H1 (cell line): ENCODE data around the gene CACNA1D. TPM values are rescaled to one million over a fixed set of nuclear protein-coding genes. Genes with fewer than 3 reads are reported as not detected.

Source experiments
- CTCF ChIA-PET: fragments of 300-600 bp; sonication (Branson Sonifier 250); formaldehyde crosslinking; loops from one replicate; lab custom pipeline; 2021; ENCODE audit not compliant: partially characterized antibody; lab: Charles Lee
- POLR2A ChIA-PET: fragments of 300-600 bp; sonication (Branson Sonifier 250); formaldehyde crosslinking; loops from one replicate; lab custom pipeline; 2021; ENCODE audit warnings: inconsistent platforms; ENCODE audit not compliant: partially characterized antibody; lab: Charles Lee
- DNase-seq, 2 experiments: peaks; one replicate each; pipeline versions ENCODE4 v3.0.0 to v3.0.0-alpha.2; 2010 to 2022; ENCODE audit warnings: low spot score in 2 of 2, low read depth in 1 of 2, mixed read lengths in 1 of 2
- FAIRE-seq: peaks from 2 replicates; lab custom pipeline; 2011; peaks lifted over from hg19 to GRCh38; lab: Jason Lieb, UNC
- H2AFZ ChIP-seq: 2 replicates; pipeline ENCODE4 v1.8.1; 2012; ENCODE audit warnings: low read length, inconsistent platforms
- H2AK5ac ChIP-seq: 2 replicates; pipeline ENCODE4 v1.6.1; 2013; ENCODE audit warnings: low read depth, low read length
- H2BK120ac ChIP-seq: replicated peaks from 2 replicates; pipeline ENCODE3; 2013; ENCODE audit warnings: low read depth, low read length, inconsistent platforms
- H2BK12ac ChIP-seq: 2 replicates; pipeline ENCODE4 v1.6.1; 2013; ENCODE audit warnings: low read depth, low read length
- H2BK15ac ChIP-seq: 2 replicates; pipeline ENCODE4 v1.6.1; 2013; ENCODE audit warnings: low read length
- H2BK20ac ChIP-seq: 2 replicates; pipeline ENCODE4 v1.6.1; 2013; ENCODE audit warnings: low read length
- H2BK5ac ChIP-seq: 2 replicates; pipeline ENCODE4 v1.6.1; 2013; ENCODE audit warnings: low read depth, low read length
- H3K14ac ChIP-seq: 2 replicates; pipeline ENCODE4 v1.6.1; 2013; ENCODE audit warnings: inconsistent platforms; ENCODE audit not compliant: insufficient read length
- H3K18ac ChIP-seq: 2 replicates; pipeline ENCODE4 v1.6.1; 2013; ENCODE audit warnings: low read length; ENCODE audit errors: extremely low read depth
- H3K23ac ChIP-seq: 2 replicates; pipeline ENCODE4 v1.6.1; 2013; ENCODE audit warnings: inconsistent platforms; ENCODE audit not compliant: insufficient read length
- H3K23me2 ChIP-seq: 2 replicates; pipeline ENCODE4 v1.6.1; 2013; ENCODE audit warnings: low read depth, low read length
- H3K27ac ChIP-seq: 2 replicates; pipeline ENCODE4 v1.6.1; 2011; ENCODE audit warnings: low read depth, low read length, inconsistent platforms
- H3K27me3 ChIP-seq, 4 experiments: replicated peaks in 1 of 4; 1 replicate in 1 of 4; 2 replicates in 3 of 4; pipeline versions ENCODE4 v1.6.1 to v1.8.1; 2011 to 2013; ENCODE audit warnings: low read length in 3 of 4, mild to moderate bottlenecking in 3 of 4, inconsistent platforms in 2 of 4, mixed read lengths in 2 of 4, moderate library complexity in 1 of 4; ENCODE audit not compliant: control insufficient read depth in 3 of 4, insufficient read depth in 3 of 4; ENCODE audit errors: extremely low read depth in 1 of 4
- H3K36me3 ChIP-seq, 4 experiments: 2 replicates each; pipeline versions ENCODE4 v1.6.1 to v1.8.1; 2011 to 2013; ENCODE audit warnings: mild to moderate bottlenecking in 4 of 4, low read length in 3 of 4, moderate library complexity in 2 of 4, control low read depth in 1 of 4, inconsistent platforms in 1 of 4; ENCODE audit not compliant: insufficient read depth in 4 of 4, control insufficient read depth in 2 of 4
- H3K4ac ChIP-seq: replicated peaks from 2 replicates; pipeline ENCODE3; 2013; ENCODE audit warnings: low read length, low read depth, mixed read lengths, inconsistent platforms; ENCODE audit not compliant: insufficient read length
- H3K4me1 ChIP-seq, 4 experiments: replicated peaks in 1 of 4; 1 replicate in 1 of 4; 2 replicates in 3 of 4; pipeline versions ENCODE4 v1.6.1 to v1.8.1; 2011 to 2013; ENCODE audit warnings: low read length in 3 of 4, inconsistent platforms in 2 of 4, mixed read lengths in 1 of 4; ENCODE audit not compliant: insufficient read depth in 4 of 4, control insufficient read depth in 3 of 4
- H3K4me2 ChIP-seq, 2 experiments: 2 replicates each; pipeline versions ENCODE4 v1.6.1 to v1.8.1; 2011 to 2013; ENCODE audit warnings: low read depth in 2 of 2, low read length in 2 of 2, control low read depth in 1 of 2, inconsistent platforms in 1 of 2, mild to moderate bottlenecking in 1 of 2; ENCODE audit not compliant: insufficient read depth in 1 of 2
- H3K4me3 ChIP-seq, 4 experiments: fragments of 200-600, 300-600 bp in 1 of 4; sonication (generic), shearing (Covaris generic), sonication (Bioruptor Twin) in 1 of 4; 2 replicates each; pipeline versions ENCODE4 v1.5.1 to v1.8.1; 2011 to 2016; ENCODE audit warnings: low read length in 4 of 4, low read depth in 3 of 4, control low read depth in 2 of 4, inconsistent platforms in 2 of 4, mild to moderate bottlenecking in 2 of 4, mixed read lengths in 1 of 4, moderate library complexity in 1 of 4; ENCODE audit not compliant: insufficient read depth in 2 of 4; ENCODE audit errors: extremely low read depth in 1 of 4
- H3K56ac ChIP-seq: replicated peaks from 2 replicates; pipeline ENCODE3; 2013; ENCODE audit warnings: low read depth, mild to moderate bottlenecking, mixed read lengths, low read length, inconsistent platforms; ENCODE audit not compliant: insufficient read length
- H3K79me1 ChIP-seq: 2 replicates; pipeline ENCODE4 v1.6.1; 2013; ENCODE audit warnings: low read depth, low read length, control low read depth
- H3K79me2 ChIP-seq, 2 experiments: 2 replicates each; pipeline versions ENCODE4 v1.6.1 to v1.8.1; 2012 to 2013; ENCODE audit warnings: low read length in 2 of 2, mild to moderate bottlenecking in 2 of 2, inconsistent platforms in 1 of 2; ENCODE audit not compliant: insufficient read depth in 2 of 2, control insufficient read depth in 1 of 2
- H3K9ac ChIP-seq, 4 experiments: replicated peaks in 1 of 4; 1 replicate in 1 of 4; 2 replicates in 3 of 4; pipeline versions ENCODE4 v1.6.1 to v1.8.1; 2011 to 2013; ENCODE audit warnings: low read depth in 3 of 4, low read length in 3 of 4, control low read depth in 2 of 4, mild to moderate bottlenecking in 2 of 4, moderate library complexity in 2 of 4, inconsistent platforms in 1 of 4; ENCODE audit errors: extremely low read depth in 1 of 4
- H3K9me3 ChIP-seq, 2 experiments: 2 replicates each; pipeline versions ENCODE4 v1.6.1 to v1.8.1; 2012 to 2013; ENCODE audit warnings: mild to moderate bottlenecking in 2 of 2, moderate library complexity in 2 of 2, control low read depth in 1 of 2, inconsistent platforms in 1 of 2, low read depth in 1 of 2, low read length in 1 of 2, mixed read lengths in 1 of 2; ENCODE audit not compliant: insufficient read depth in 2 of 2
- H4K20me1 ChIP-seq, 2 experiments: replicated peaks in 1 of 2; 2 replicates each; pipeline versions ENCODE3 to v1.8.1; 2011 to 2013; ENCODE audit warnings: inconsistent platforms in 2 of 2, low read length in 2 of 2, mild to moderate bottlenecking in 1 of 2; ENCODE audit not compliant: insufficient read depth in 2 of 2, control insufficient read depth in 1 of 2
- H4K5ac ChIP-seq: 2 replicates; pipeline ENCODE4 v1.6.1; 2013; ENCODE audit warnings: low read length, low read depth, mixed read lengths, inconsistent platforms; ENCODE audit not compliant: insufficient read length
- H4K8ac ChIP-seq: 2 replicates; pipeline ENCODE4 v1.8.0; 2013; ENCODE audit warnings: mild to moderate bottlenecking, moderate library complexity, low read length, inconsistent platforms; ENCODE audit not compliant: insufficient read depth; ENCODE audit errors: extremely low read depth
- H4K91ac ChIP-seq: replicated peaks from 2 replicates; pipeline ENCODE3; 2013; ENCODE audit warnings: low read length, mixed read lengths, inconsistent platforms; ENCODE audit not compliant: insufficient read length
- WGBS, 2 experiments: shearing (Covaris generic) in 1 of 2; methylation state at CpG; one replicate each; pipeline versions ENCODE4 v1.1.6 to v1.1.7; 2013 to 2015; ENCODE audit warnings: low lambda C conversion rate in 2 of 2, mixed read lengths in 2 of 2, inconsistent platforms in 1 of 2, low coverage in 1 of 2, missing lambda C conversion rate in 1 of 2; ENCODE audit not compliant: insufficient replicate concordance in 2 of 2, insufficient coverage in 1 of 2, insufficient read length in 1 of 2; ENCODE audit errors: extremely low coverage in 1 of 2, missing lambda C conversion rate in 1 of 2; 5-methylcytosine and 5-hydroxymethylcytosine counted together
- polyA plus RNA-seq, 7 experiments: library from polyadenylated mRNA; depleted of rRNA in 3 of 7; stranded (reverse) in 5 of 7; unstranded in 2 of 7; fragments of >200 nt in 5 of 7; fragments of 200-250 nt in 2 of 7; gene quantifications; 1 replicate in 5 of 7; 2 replicates in 1 of 7; 4 replicates in 1 of 7; pipeline versions ENCODE4 v1.2.1 to v1.2.3, GENCODE V29; 2011 to 2013; ENCODE audit warnings: missing spikeins in 2 of 7, mixed read lengths in 2 of 7
- total RNA-seq: library from RNA; stranded (reverse); fragmentation: NEBNext Ultra II Directional; extraction: Animal tissue kit (Norgen Biotek cat#: 25700); gene quantifications from 2 replicates; pipeline ENCODE4 v1.2.1, GENCODE V29; 2021
- TF ChIP-seq, protein P1 (sequence below): fragments of 300-600 bp; sonication (generic); IDR thresholded peaks from 2 replicates; pipeline ENCODE4 v1.7.1; 2012; ENCODE audit warnings: low read length, moderate library complexity, mild to moderate bottlenecking, inconsistent platforms; ENCODE audit not compliant: insufficient replicate concordance

The CACNA1D gene
- total and polyA plus RNA-seq, 2 of the 8 experiments (the other 6 are each of a cell fraction or from before 2014, with no cell fraction given): 2.0 to 2.9 TPM

- H3K9me3 ChIP-seq: no peaks in the 10 kb centered on the region
- H2AFZ ChIP-seq: no peak overlapping the region
- no peak for DNase-seq
- no peak overlapping the region for H2BK12ac ChIP-seq
- H3K56ac ChIP-seq: no peak overlapping the region
- no peak overlapping the region for H3K4me3 ChIP-seq
- no peak overlapping the region for H3K4ac ChIP-seq
- H3K4me1 ChIP-seq: no peaks in the 10 kb centered on the region; a peak in 2 of 7 replicates
- no peak overlapping the region for H4K5ac ChIP-seq
- no peak for FAIRE-seq
- H4K91ac ChIP-seq: no peak overlapping the region
- H2BK120ac ChIP-seq: no peak overlapping the region
- H2BK5ac ChIP-seq: no peak overlapping the region
- no peaks in the 10 kb centered on the region for H3K36me3 ChIP-seq
- H3K79me1 ChIP-seq: no peaks in the 10 kb centered on the region
- H2BK15ac ChIP-seq: no peak overlapping the region
- no peak overlapping the region for H3K23ac ChIP-seq
- H2BK20ac ChIP-seq: no peak overlapping the region
- H2AK5ac ChIP-seq: no peak overlapping the region
- ChIA-PET POLR2A (no interaction called here), CTCF (no interaction called here)
- H4K8ac ChIP-seq: no peak overlapping the region
- H4K20me1 ChIP-seq: no peaks in the 10 kb centered on the region
- H3K79me2 ChIP-seq: no peaks in the 10 kb centered on the region
- no peak overlapping the region for H3K18ac ChIP-seq
- WGBS, 2 experiments: 80% methylated on average over 5 of the region's 5 CpGs; no CpG with 5 or more reads in 1 of the 2 experiments
- H3K4me2 ChIP-seq: no peak overlapping the region
- H3K14ac ChIP-seq: no peak overlapping the region
- no peaks in the 10 kb centered on the region for H3K27me3 ChIP-seq
- H3K27ac ChIP-seq: no peak overlapping the region
- H3K9ac ChIP-seq: no peak overlapping the region
- H3K23me2 ChIP-seq: no peaks in the 10 kb centered on the region
- TF ChIP-seq, protein P1, sequence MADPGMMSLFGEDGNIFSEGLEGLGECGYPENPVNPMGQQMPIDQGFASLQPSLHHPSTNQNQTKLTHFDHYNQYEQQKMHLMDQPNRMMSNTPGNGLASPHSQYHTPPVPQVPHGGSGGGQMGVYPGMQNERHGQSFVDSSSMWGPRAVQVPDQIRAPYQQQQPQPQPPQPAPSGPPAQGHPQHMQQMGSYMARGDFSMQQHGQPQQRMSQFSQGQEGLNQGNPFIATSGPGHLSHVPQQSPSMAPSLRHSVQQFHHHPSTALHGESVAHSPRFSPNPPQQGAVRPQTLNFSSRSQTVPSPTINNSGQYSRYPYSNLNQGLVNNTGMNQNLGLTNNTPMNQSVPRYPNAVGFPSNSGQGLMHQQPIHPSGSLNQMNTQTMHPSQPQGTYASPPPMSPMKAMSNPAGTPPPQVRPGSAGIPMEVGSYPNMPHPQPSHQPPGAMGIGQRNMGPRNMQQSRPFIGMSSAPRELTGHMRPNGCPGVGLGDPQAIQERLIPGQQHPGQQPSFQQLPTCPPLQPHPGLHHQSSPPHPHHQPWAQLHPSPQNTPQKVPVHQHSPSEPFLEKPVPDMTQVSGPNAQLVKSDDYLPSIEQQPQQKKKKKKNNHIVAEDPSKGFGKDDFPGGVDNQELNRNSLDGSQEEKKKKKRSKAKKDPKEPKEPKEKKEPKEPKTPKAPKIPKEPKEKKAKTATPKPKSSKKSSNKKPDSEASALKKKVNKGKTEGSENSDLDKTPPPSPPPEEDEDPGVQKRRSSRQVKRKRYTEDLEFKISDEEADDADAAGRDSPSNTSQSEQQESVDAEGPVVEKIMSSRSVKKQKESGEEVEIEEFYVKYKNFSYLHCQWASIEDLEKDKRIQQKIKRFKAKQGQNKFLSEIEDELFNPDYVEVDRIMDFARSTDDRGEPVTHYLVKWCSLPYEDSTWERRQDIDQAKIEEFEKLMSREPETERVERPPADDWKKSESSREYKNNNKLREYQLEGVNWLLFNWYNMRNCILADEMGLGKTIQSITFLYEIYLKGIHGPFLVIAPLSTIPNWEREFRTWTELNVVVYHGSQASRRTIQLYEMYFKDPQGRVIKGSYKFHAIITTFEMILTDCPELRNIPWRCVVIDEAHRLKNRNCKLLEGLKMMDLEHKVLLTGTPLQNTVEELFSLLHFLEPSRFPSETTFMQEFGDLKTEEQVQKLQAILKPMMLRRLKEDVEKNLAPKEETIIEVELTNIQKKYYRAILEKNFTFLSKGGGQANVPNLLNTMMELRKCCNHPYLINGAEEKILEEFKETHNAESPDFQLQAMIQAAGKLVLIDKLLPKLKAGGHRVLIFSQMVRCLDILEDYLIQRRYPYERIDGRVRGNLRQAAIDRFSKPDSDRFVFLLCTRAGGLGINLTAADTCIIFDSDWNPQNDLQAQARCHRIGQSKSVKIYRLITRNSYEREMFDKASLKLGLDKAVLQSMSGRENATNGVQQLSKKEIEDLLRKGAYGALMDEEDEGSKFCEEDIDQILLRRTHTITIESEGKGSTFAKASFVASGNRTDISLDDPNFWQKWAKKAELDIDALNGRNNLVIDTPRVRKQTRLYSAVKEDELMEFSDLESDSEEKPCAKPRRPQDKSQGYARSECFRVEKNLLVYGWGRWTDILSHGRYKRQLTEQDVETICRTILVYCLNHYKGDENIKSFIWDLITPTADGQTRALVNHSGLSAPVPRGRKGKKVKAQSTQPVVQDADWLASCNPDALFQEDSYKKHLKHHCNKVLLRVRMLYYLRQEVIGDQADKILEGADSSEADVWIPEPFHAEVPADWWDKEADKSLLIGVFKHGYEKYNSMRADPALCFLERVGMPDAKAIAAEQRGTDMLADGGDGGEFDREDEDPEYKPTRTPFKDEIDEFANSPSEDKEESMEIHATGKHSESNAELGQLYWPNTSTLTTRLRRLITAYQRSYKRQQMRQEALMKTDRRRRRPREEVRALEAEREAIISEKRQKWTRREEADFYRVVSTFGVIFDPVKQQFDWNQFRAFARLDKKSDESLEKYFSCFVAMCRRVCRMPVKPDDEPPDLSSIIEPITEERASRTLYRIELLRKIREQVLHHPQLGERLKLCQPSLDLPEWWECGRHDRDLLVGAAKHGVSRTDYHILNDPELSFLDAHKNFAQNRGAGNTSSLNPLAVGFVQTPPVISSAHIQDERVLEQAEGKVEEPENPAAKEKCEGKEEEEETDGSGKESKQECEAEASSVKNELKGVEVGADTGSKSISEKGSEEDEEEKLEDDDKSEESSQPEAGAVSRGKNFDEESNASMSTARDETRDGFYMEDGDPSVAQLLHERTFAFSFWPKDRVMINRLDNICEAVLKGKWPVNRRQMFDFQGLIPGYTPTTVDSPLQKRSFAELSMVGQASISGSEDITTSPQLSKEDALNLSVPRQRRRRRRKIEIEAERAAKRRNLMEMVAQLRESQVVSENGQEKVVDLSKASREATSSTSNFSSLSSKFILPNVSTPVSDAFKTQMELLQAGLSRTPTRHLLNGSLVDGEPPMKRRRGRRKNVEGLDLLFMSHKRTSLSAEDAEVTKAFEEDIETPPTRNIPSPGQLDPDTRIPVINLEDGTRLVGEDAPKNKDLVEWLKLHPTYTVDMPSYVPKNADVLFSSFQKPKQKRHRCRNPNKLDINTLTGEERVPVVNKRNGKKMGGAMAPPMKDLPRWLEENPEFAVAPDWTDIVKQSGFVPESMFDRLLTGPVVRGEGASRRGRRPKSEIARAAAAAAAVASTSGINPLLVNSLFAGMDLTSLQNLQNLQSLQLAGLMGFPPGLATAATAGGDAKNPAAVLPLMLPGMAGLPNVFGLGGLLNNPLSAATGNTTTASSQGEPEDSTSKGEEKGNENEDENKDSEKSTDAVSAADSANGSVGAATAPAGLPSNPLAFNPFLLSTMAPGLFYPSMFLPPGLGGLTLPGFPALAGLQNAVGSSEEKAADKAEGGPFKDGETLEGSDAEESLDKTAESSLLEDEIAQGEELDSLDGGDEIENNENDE: no peak
Observed at GRCh38 chr3:53553200-53553599, 58.8 kb downstream of the CACNA1D start.
